ENCODE results near the gene DHRS13.
A peak's percentile ranks its signal among the peaks of the same experiment; 100 is the strongest.
"Not testable (repeated sequence)": the region's sequence is repeated elsewhere in the genome, so short reads cannot be mapped to it uniquely, and the experiment has no call there.

The DHRS13 gene

GRCh38 chr17:28896884-28897768, 5.8 kb downstream of the DHRS13 start, which contains the start of gene FLOT2:
TSS of gene FLOT2 (minus strand) at chr17:28897733. CDS start at chr17:28897574, 159 bp downstream.
- no peaks in the 10 kb centered on the region for H3K4me1 ChIP-seq (ENCODE audit: insufficient read depth, insufficient read length)
- no peak for TF ChIP-seq ZNF274 (IDR thresholded peaks at IDR 0.05; ENCODE audit: low read depth, low read length)
- TF ChIP-seq SUZ12 (IDR thresholded peaks at IDR 0.05; ENCODE audit: extremely low read depth, insufficient read depth, insufficient read length): no peak
- no peak for TF ChIP-seq YY1 (IDR thresholded peaks at IDR 0.05; ENCODE audit: insufficient read depth, insufficient read length)
- peak within 1 kb of the TSS; percentile 85 for H3K9ac ChIP-seq (ENCODE audit: insufficient read length, low read depth)
- H3K27me3 ChIP-seq (ENCODE audit: insufficient read depth, insufficient read length): no peaks in the 10 kb centered on the region
- no peak for DNase-seq (ENCODE audit: low read depth, low spot score)
- H3K4me3 ChIP-seq (ENCODE audit: insufficient read length, low read depth): peak within 1 kb of the TSS; percentile 82
- H3K9me3 ChIP-seq (ENCODE audit: insufficient read depth, low read length): peaks cover 20% of the 10 kb centered on the region; the same call in 1 of the 2 replicates
- peaks cover 26% of the 10 kb centered on the region for H3K36me3 ChIP-seq (ENCODE audit: insufficient read depth, insufficient read length, low read length)

GRCh38 chr17:28896491-28896883, 6.4 kb downstream of the DHRS13 start:
- no peaks in the 10 kb centered on the region for H3K27me3 ChIP-seq (ENCODE audit: insufficient read depth, insufficient read length)
- TF ChIP-seq ZNF274 (IDR thresholded peaks at IDR 0.05; ENCODE audit: low read depth, low read length): no peak
- TF ChIP-seq SUZ12 (IDR thresholded peaks at IDR 0.05; ENCODE audit: extremely low read depth, insufficient read depth, insufficient read length): no peak
- no peak for TF ChIP-seq YY1 (IDR thresholded peaks at IDR 0.05; ENCODE audit: insufficient read depth, insufficient read length)
- H3K9ac ChIP-seq (ENCODE audit: insufficient read length, low read depth): peak overlapping the region; percentile 85
- DNase-seq (ENCODE audit: low read depth, low spot score): no peak
- no peaks in the 10 kb centered on the region for H3K4me1 ChIP-seq (ENCODE audit: insufficient read depth, insufficient read length)
- H3K36me3 ChIP-seq (ENCODE audit: insufficient read depth, insufficient read length, low read length): peaks cover 30% of the 10 kb centered on the region
- H3K9me3 ChIP-seq (ENCODE audit: insufficient read depth, low read length): peaks cover 15% of the 10 kb centered on the region; the same call in 1 of the 2 replicates
- H3K4me3 ChIP-seq (ENCODE audit: insufficient read length, low read depth): peak overlapping the region; percentile 82

- no peak for DNase-seq (ENCODE audit: low read depth, low spot score)
- no peaks in the 10 kb centered on the region for H3K27me3 ChIP-seq (ENCODE audit: insufficient read depth, insufficient read length)
- peak overlapping the region; percentile 85 for H3K9ac ChIP-seq (ENCODE audit: insufficient read length, low read depth)
- peaks cover 29% of the 10 kb centered on the region for H3K36me3 ChIP-seq (ENCODE audit: insufficient read depth, insufficient read length, low read length)
- no peaks in the 10 kb centered on the region for H3K4me1 ChIP-seq (ENCODE audit: insufficient read depth, insufficient read length)
- TF ChIP-seq ZNF274 (IDR thresholded peaks at IDR 0.05; ENCODE audit: low read depth, low read length) (no peak), YY1 (IDR thresholded peaks at IDR 0.05; ENCODE audit: insufficient read depth, insufficient read length) (no peak), SUZ12 (IDR thresholded peaks at IDR 0.05; ENCODE audit: extremely low read depth, insufficient read depth, insufficient read length) (no peak)
- H3K9me3 ChIP-seq (ENCODE audit: insufficient read depth, low read length): peaks cover 9% of the 10 kb centered on the region; the same call in 1 of the 2 replicates
- H3K4me3 ChIP-seq (ENCODE audit: insufficient read length, low read depth): peak overlapping the region; percentile 82
These were observed 7.0 kb downstream of the DHRS13 start for GRCh38 chr17:28895794-28896447.

- not testable (repeated sequence) for H3K4me1 ChIP-seq (ENCODE audit: insufficient read depth, insufficient read length); H3K4me3 ChIP-seq (ENCODE audit: insufficient read length, low read depth); H3K27me3 ChIP-seq (ENCODE audit: insufficient read depth, insufficient read length); H3K9ac ChIP-seq (ENCODE audit: insufficient read length, low read depth); DNase-seq (ENCODE audit: low read depth, low spot score); H3K9me3 ChIP-seq (ENCODE audit: insufficient read depth, low read length)
- peaks cover 17% of the 10 kb centered on the region for H3K36me3 ChIP-seq (ENCODE audit: insufficient read depth, insufficient read length, low read length)
These were observed 9.4 kb downstream of the DHRS13 start for GRCh38 chr17:28893248-28894183.

- no peak overlapping the region for H3K4me3 ChIP-seq (ENCODE audit: insufficient read length, low read depth)
These were observed 10.9 kb downstream of the DHRS13 start for GRCh38 chr17:28892024-28892423.

GRCh38 chr17:28891201-28891600, 11.7 kb downstream of the DHRS13 start:
- Histone ChIP-seq H3K4me3 (ENCODE audit: insufficient read length, low read depth) (no peak overlapping the region), H3K9me3 (ENCODE audit: insufficient read depth, low read length) (no peaks in the 10 kb centered on the region), H3K36me3 (ENCODE audit: insufficient read depth, insufficient read length, low read length) (peaks cover 11% of the 10 kb centered on the region), H3K27me3 (ENCODE audit: insufficient read depth, insufficient read length) (no peaks in the 10 kb centered on the region), H3K4me1 (ENCODE audit: insufficient read depth, insufficient read length) (peaks cover 5% of the 10 kb centered on the region), H3K9ac (ENCODE audit: insufficient read length, low read depth) (no peak overlapping the region)
- TF ChIP-seq SUZ12 (IDR thresholded peaks at IDR 0.05; ENCODE audit: extremely low read depth, insufficient read depth, insufficient read length) (no peak), ZNF274 (IDR thresholded peaks at IDR 0.05; ENCODE audit: low read depth, low read length) (no peak), YY1 (IDR thresholded peaks at IDR 0.05; ENCODE audit: insufficient read depth, insufficient read length) (no peak)
- no peak for DNase-seq (ENCODE audit: low read depth, low spot score)

More at GRCh38 chr17:28892024-28892423, 10.9 kb downstream of the DHRS13 start:
- no peaks in the 10 kb centered on the region for H3K27me3 ChIP-seq (ENCODE audit: insufficient read depth, insufficient read length)
- TF ChIP-seq ZNF274 (IDR thresholded peaks at IDR 0.05; ENCODE audit: low read depth, low read length) (no peak), YY1 (IDR thresholded peaks at IDR 0.05; ENCODE audit: insufficient read depth, insufficient read length) (no peak), SUZ12 (IDR thresholded peaks at IDR 0.05; ENCODE audit: extremely low read depth, insufficient read depth, insufficient read length) (no peak)
- H3K9me3 ChIP-seq (ENCODE audit: insufficient read depth, low read length): no peaks in the 10 kb centered on the region
- peaks cover 11% of the 10 kb centered on the region for H3K36me3 ChIP-seq (ENCODE audit: insufficient read depth, insufficient read length, low read length)
- DNase-seq (ENCODE audit: low read depth, low spot score): no peak
- no peaks in the 10 kb centered on the region for H3K4me1 ChIP-seq (ENCODE audit: insufficient read depth, insufficient read length)
- H3K9ac ChIP-seq (ENCODE audit: insufficient read length, low read depth): no peak overlapping the region

Measured in NT2/D1 (cell line).